Endothelial cell of umbilical vein (primary cell): ENCODE data around the gene PNLIPRP1. TPM values are rescaled to one million over a fixed set of nuclear protein-coding genes. Genes with fewer than 3 reads are reported as not detected.

Experiments
- BruUV-seq: library from RNA; stranded (reverse); fragments of 400-500 nt; replicated peaks from 2 replicates; lab custom pipeline; 2021; lab: Mats Ljungman, UMichigan
- CTCF ChIA-PET: fragments of 300-600, 350-600 bp; sonication (Branson Sonifier 250); formaldehyde crosslinking; loops from one replicate; lab custom pipeline; 2021; ENCODE audit warnings: antibody characterized with exemption, inconsistent platforms; lab: Charles Lee
- POLR2A ChIA-PET: fragments of 300-600, 350-600 bp; sonication (Branson Sonifier 250); formaldehyde crosslinking; loops from one replicate; lab custom pipeline; 2021; ENCODE audit warnings: antibody characterized with exemption, inconsistent platforms; lab: Charles Lee
- DNase-seq: peaks from one replicate; pipeline ENCODE4 v3.0.0-alpha.2; 2011; ENCODE audit warnings: low read depth, low spot score
- FAIRE-seq: peaks from 2 replicates; lab custom pipeline; 2011; peaks lifted over from hg19 to GRCh38; lab: Jason Lieb, UNC
- H2AFZ ChIP-seq: 2 replicates; pipeline ENCODE4 v1.6.0; 2012; ENCODE audit warnings: low read depth, low read length, control low read depth, inconsistent platforms
- H3K27ac ChIP-seq: 2 replicates; pipeline ENCODE4 v1.5.1; 2011; ENCODE audit warnings: low read depth, mild to moderate bottlenecking, control low read depth, low read length, moderate library complexity; ENCODE audit not compliant: insufficient read depth
- H3K27me3 ChIP-seq, 2 experiments: 2 replicates each; pipeline versions ENCODE4 v1.6.0 to v1.6.1; 2011; ENCODE audit warnings: low read length in 2 of 2, mixed read lengths in 1 of 2; ENCODE audit not compliant: control insufficient read depth in 2 of 2, insufficient read depth in 2 of 2
- H3K36me3 ChIP-seq, 2 experiments: 2 replicates in 1 of 2; 3 replicates in 1 of 2; pipeline ENCODE4 v1.5.1; 2011; ENCODE audit warnings: low read length in 2 of 2, mild to moderate bottlenecking in 1 of 2, moderate library complexity in 1 of 2; ENCODE audit not compliant: control insufficient read depth in 2 of 2, insufficient read depth in 2 of 2; ENCODE audit errors: extremely low read depth in 1 of 2
- H3K4me1 ChIP-seq: 3 replicates; pipeline ENCODE4 v1.5.1; 2011; ENCODE audit warnings: mild to moderate bottlenecking, low read length; ENCODE audit not compliant: control insufficient read depth, insufficient read depth; ENCODE audit errors: extremely low read depth
- H3K4me2 ChIP-seq: 2 replicates; pipeline ENCODE4 v1.6.1; 2011; ENCODE audit warnings: low read length, control low read depth, mixed read lengths; ENCODE audit not compliant: insufficient read depth
- H3K4me3 ChIP-seq, 3 experiments: fragments of 200-600 bp in 1 of 3; sonication (generic), shearing (Covaris generic) in 1 of 3; replicated peaks in 1 of 3; 2 replicates each; pipeline ENCODE4 v1.5.1; 2011 to 2016; ENCODE audit warnings: control low read depth in 3 of 3, low read length in 3 of 3, mild to moderate bottlenecking in 2 of 3, inconsistent platforms in 1 of 3, low read depth in 1 of 3, moderate library complexity in 1 of 3; ENCODE audit not compliant: insufficient read depth in 1 of 3
- H3K79me2 ChIP-seq: 2 replicates; pipeline ENCODE4 v1.6.0; 2012; ENCODE audit warnings: low read length, inconsistent platforms; ENCODE audit not compliant: control insufficient read depth, insufficient read depth
- H3K9ac ChIP-seq: replicated peaks from 2 replicates; pipeline ENCODE3; 2011; ENCODE audit warnings: low read length, control low read depth; ENCODE audit not compliant: insufficient read depth; ENCODE audit errors: extremely low read depth
- H3K9me1 ChIP-seq: replicated peaks from 3 replicates; pipeline ENCODE4 v1.6.0; 2011; ENCODE audit warnings: mild to moderate bottlenecking, low read length; ENCODE audit not compliant: control insufficient read depth, insufficient read depth; ENCODE audit errors: extremely low read depth
- H3K9me3 ChIP-seq: replicated peaks from 2 replicates; pipeline ENCODE4 v1.5.1; 2012; ENCODE audit warnings: low read length, inconsistent platforms; ENCODE audit not compliant: control insufficient read depth, insufficient read depth
- H4K20me1 ChIP-seq: replicated peaks from 2 replicates; pipeline ENCODE3; 2011; ENCODE audit warnings: mild to moderate bottlenecking, low read length; ENCODE audit not compliant: control insufficient read depth, insufficient read depth; ENCODE audit errors: extremely low read depth
- CTCF ChIP-seq, 2 donors: IDR thresholded peaks; 1 replicate in 1 of 2; 2 replicates in 1 of 2; pipeline ENCODE4 v1.5.1; 2011; ENCODE audit warnings: low read length in 2 of 2, mild to moderate bottlenecking in 2 of 2, moderate library complexity in 2 of 2, control low read depth in 1 of 2, inconsistent platforms in 1 of 2, low read depth in 1 of 2; ENCODE audit not compliant: insufficient read depth in 1 of 2; ENCODE audit errors: extremely low read depth in 1 of 2
- EZH2 ChIP-seq: IDR thresholded peaks from 2 replicates; pipeline ENCODE4 v1.6.1; 2012; ENCODE audit warnings: borderline replicate concordance, low read depth, mild to moderate bottlenecking, moderate library complexity, low read length, inconsistent platforms; ENCODE audit not compliant: severe bottlenecking
- FOS ChIP-seq: IDR thresholded peaks from 2 replicates; pipeline ENCODE4 v1.6.1; 2011; ENCODE audit warnings: mild to moderate bottlenecking, low read length, moderate library complexity, borderline replicate concordance; ENCODE audit not compliant: insufficient read depth
- GATA2 ChIP-seq: IDR thresholded peaks from 2 replicates; pipeline ENCODE4 v1.7.0; 2011; ENCODE audit warnings: low read depth, mild to moderate bottlenecking, moderate library complexity, mixed read lengths, low read length; ENCODE audit not compliant: insufficient read length, insufficient read depth
- JUN ChIP-seq: IDR thresholded peaks from 2 replicates; pipeline ENCODE4 v1.6.1; 2011; ENCODE audit warnings: borderline replicate concordance, low read depth; ENCODE audit not compliant: insufficient read length, insufficient read depth
- MAX ChIP-seq: IDR thresholded peaks from 2 replicates; pipeline ENCODE4 v1.6.1; 2011; ENCODE audit not compliant: insufficient read depth, insufficient read length
- MYC ChIP-seq: IDR thresholded peaks from one replicate; pipeline ENCODE4 v1.6.1; 2011; ENCODE audit warnings: mild to moderate bottlenecking, low read depth, low read length
- POLR2A ChIP-seq: IDR thresholded peaks from 2 replicates; pipeline ENCODE4 v1.6.1; 2012; ENCODE audit warnings: low read depth, mild to moderate bottlenecking, control low read depth, low read length
- POLR2AphosphoS5 ChIP-seq: IDR thresholded peaks from 2 replicates; pipeline ENCODE4 v1.6.1; 2012; ENCODE audit warnings: low read depth, mild to moderate bottlenecking, control low read depth, low read length, moderate library complexity; ENCODE audit not compliant: insufficient read depth
- dilution Hi-C: fragments of 300-500 bp; cut with MboI; formaldehyde crosslinking; loops from one replicate; pipeline ENCODE4 v1.15.0; 2019; ENCODE audit warnings: low sequenced_read_pairs; ENCODE audit not compliant: extremely low pct_ligation_motif_present
- intact Hi-C: fragments of 100-400 bp; cut with micrococcal nuclease; formaldehyde crosslinking; loops from one replicate; pipeline ENCODE4 v1.10.0; 2022
- polyA plus RNA-seq, 4 experiments: library from polyadenylated mRNA; depleted of rRNA in 3 of 4; stranded (reverse) in 3 of 4; unstranded in 1 of 4; fragments of >200 nt; gene quantifications; 2 replicates each; pipeline versions ENCODE4 v1.2.1 to v1.2.3, GENCODE V29; 2011 to 2012; ENCODE audit warnings: missing spikeins in 1 of 4
- total RNA-seq: library from RNA; stranded (reverse); gene quantifications from 2 replicates; pipeline ENCODE4 v1.2.3, GENCODE V29; 2021

Gene PNLIPRP1
- total and polyA plus RNA-seq, 2 donors (not counting 3 experiments of a cell fraction or from before 2014, with no cell fraction given), result not detected

- no peak for DNase-seq
- dilution Hi-C loops (no loop called here), intact Hi-C loops (no loop called here)
- no TSS peak for BruUV-seq
- ChIA-PET POLR2A (no interaction called here), CTCF (no interaction called here)
- Histone ChIP-seq H3K9ac (no peak overlapping the region), H3K79me2 (no peaks in the 10 kb centered on the region), H3K9me1 (no peaks in the 10 kb centered on the region), H3K9me3 (no peaks in the 10 kb centered on the region), H3K36me3 (no peaks in the 10 kb centered on the region), H2AFZ (no peak overlapping the region), H3K4me3 (no peak overlapping the region), H4K20me1 (no peaks in the 10 kb centered on the region), H3K4me1 (no peaks in the 10 kb centered on the region), H3K27me3 (no peaks in the 10 kb centered on the region), H3K27ac (no peak overlapping the region), H3K4me2 (no peak overlapping the region)
- TF ChIP-seq MYC, result no peak
- TF ChIP-seq JUN, result no peak
- TF ChIP-seq EZH2, result no peak
- TF ChIP-seq POLR2AphosphoS5, result no peak
- TF ChIP-seq GATA2, result no peak
- no peak for FAIRE-seq
These were observed 24.5 kb downstream of the PNLIPRP1 start for GRCh38 chr10:116615199-116615776.

GRCh38 chr10:116620423-116621400 lies 30.0 kb downstream of the PNLIPRP1 start, which contains the start of gene PNLIPRP2:
Gene PNLIPRP2 (plus strand): TSS chr10:116620953.
- intact Hi-C loops, result no loop called here
- no TSS peak for BruUV-seq
- POLR2A ChIA-PET, result no interaction called here
- no peak within 1 kb of the TSS for H3K4me3 ChIP-seq
- TF ChIP-seq FOS, result no peak
- no peak for TF ChIP-seq MAX
- TF ChIP-seq JUN, result no peak
- no peak for TF ChIP-seq MYC
- no peak for TF ChIP-seq CTCF (IDR thresholded peaks at IDR 0.05; ENCODE audit: extremely low read depth in 1 of 2, insufficient read depth in 1 of 2, low read depth in 1 of 2, low read length in 2 of 2)
- no peak for TF ChIP-seq POLR2AphosphoS5
- TF ChIP-seq POLR2A, result no peak
- TF ChIP-seq GATA2, result no peak
- no peak for TF ChIP-seq EZH2
- no peak within 1 kb of the TSS for H2AFZ ChIP-seq
- no peaks in the 10 kb centered on the region for H3K9me1 ChIP-seq
- no peak for DNase-seq
- no peaks in the 10 kb centered on the region for H3K9me3 ChIP-seq
- dilution Hi-C loops, result no loop called here
- H3K4me1 ChIP-seq, result no peaks in the 10 kb centered on the region
- H4K20me1 ChIP-seq, result no peaks in the 10 kb centered on the region
- CTCF ChIA-PET, result no interaction called here
- FAIRE-seq, result no peak
- H3K27ac ChIP-seq, result no peak within 1 kb of the TSS
- no peak within 1 kb of the TSS for H3K4me2 ChIP-seq
- no peak within 1 kb of the TSS for H3K9ac ChIP-seq
- no peaks in the 10 kb centered on the region for H3K27me3 ChIP-seq
- no peaks in the 10 kb centered on the region for H3K79me2 ChIP-seq
- H3K36me3 ChIP-seq, result no peaks in the 10 kb centered on the region
